Effector CD8-positive, alpha-beta T cell (primary cell): ENCODE data around the gene KRTAP12-3.
"Not testable (repeated sequence)": the region's sequence is repeated elsewhere in the genome, so short reads cannot be mapped to it uniquely, and the experiment has no call there.

ENCODE experiments used
- DNase-seq: peaks from one replicate; lab custom pipeline; 2025; lab: John Stamatoyannopoulos, UW

Gene KRTAP12-3

DNA sequence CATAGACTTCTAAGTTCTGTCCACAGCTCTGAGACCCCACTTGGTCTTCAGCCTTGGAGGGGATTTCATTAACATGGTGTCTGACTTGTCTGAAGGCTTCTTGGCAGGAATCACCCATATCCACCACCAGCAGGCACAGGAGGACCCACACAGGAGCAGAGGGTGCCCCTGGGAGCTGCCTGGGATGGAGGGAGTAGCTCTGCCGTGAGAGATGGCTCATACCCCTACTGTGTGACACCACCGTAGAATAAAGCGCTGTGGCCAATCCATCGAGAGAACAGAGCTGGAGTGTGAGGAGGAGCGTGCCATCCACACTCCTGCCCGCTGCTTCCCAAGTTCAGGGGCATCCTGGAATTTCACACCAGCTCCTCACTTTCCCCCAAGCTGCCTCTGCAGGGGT, 27.3 kb downstream of the KRTAP12-3 start:
- not testable (repeated sequence) for DNase-seq

DNA sequence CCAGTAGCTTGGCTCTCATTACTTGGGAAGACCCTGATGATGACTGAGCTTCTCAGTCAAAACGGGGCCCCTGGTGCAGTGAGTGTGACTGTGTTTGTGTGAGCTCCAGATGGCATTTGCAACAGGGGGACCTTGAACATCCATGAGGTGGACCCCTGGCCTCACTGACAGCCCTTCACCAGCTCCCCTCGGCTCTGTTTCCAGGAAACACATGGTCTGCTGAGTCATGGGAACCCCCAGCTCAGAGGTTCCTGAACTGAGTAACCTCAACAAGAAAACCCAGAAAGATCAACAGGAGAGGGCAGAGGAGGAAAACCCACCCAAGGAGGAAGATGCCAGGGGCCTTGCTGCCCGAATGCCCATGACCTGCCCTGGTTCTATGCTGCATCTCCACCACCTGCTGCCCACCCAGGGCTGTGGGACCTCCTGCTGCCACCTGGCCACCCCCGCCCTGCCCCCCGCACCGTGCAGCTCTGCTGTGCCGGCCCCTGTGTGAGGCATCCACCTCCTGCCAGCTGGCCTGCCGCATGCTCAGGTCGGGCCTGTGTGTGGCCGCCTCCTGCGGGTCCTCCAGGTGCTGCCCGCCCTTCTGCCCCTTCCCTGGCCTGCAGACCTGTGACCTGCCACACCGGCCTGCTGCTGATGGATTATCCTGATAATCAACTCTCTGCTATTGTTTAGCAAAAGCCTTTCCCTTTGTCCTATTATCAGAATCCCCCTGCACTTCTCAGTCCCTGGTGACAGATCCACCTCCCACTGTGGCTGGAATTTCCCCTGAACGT, 28.5 kb downstream of the KRTAP12-3 start:
- no peak for DNase-seq

DNA sequence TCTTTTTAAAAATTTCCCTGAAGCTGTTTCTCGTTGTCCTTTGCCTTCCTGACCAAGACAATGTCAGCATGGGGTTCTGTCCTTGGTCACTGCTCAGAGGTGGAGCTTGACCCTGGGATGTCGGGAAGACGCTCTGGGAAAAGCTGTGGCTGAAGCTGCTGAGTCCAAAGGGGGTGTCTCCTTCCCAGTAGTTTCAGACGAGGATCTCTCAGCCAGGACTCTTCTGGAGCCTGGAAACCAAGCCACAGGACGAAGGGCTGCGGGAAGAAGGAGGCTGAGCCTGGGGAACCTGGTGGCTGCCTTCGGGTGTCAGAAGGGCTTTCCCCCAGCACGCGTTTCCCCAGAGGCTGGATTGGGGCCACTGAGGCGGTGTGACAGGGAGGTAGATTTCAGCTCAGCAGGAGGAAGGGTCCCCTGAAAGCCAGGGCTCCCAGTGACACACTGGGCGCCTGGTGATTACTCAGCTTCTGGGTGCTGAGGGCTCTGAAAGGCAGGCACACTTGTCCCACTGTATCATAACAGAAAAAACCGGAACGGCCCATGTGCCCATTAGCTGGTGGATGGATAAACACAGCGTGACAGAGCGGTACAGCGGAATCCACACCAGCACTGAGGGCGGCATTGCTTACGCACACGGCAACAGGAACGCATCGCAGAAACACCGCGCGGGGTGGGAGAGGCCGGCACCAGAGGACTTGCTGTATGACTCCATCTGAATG, 29.3 kb downstream of the KRTAP12-3 start:
- DNase-seq: no peak

DNA sequence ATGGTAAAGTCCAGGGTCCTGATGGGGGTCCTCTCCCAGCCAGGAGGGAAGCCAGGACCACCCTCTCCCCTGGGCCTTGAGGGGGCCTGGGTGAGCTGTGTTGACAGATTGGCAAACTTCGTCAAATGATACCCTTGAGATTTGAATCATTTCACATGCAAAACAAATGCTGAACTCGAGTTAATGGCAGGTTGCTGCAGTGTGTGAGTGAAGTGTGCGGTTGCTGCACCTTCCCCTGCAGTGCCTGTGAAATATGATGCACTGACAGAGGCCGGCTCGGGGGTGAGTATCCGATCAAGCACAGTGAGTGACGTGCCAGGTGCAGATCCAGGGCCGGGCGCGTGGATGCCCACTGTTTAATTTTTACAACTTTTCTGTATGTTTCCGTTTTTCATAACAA, 29.9 kb downstream of the KRTAP12-3 start:
- no peak for DNase-seq

DNA sequence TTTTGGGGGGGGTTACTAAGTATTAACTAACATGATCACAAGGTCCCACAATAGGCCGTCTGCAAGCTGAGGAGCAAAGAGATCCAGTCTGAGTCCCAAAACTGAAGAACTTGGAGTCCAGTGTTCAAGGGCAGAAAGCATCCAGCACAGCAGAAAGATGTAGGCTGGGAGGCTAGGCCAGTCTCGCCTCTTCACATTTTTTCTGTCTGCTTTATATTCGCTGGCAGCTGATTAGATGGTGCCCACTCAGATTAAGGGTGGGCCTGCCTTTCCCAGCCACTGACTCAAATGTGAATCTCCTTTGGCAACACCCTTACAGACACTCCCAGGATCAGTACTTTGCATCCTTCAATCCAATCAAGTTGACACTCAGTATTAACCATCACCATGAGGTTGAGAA, 32.0 kb downstream of the KRTAP12-3 start:
- not testable (repeated sequence) for DNase-seq

DNA sequence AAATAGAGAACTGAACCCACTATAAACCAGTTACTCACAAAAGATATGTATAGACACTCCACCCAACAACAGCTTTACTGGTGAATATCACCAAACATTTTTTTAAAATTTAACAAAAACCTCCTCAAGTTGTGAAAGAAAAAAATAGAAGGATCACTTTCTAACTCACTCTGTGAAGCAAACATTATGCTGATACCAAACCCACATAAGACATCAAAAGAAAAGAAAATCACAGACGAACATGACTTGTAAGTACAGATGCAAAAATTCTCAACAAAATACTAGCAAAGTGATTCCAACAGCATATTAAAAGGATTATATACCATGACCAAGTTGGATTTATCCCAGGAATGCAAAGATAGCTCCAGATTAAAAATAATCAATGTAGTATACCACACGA, 34.0 kb downstream of the KRTAP12-3 start:
- DNase-seq: no peak

DNA sequence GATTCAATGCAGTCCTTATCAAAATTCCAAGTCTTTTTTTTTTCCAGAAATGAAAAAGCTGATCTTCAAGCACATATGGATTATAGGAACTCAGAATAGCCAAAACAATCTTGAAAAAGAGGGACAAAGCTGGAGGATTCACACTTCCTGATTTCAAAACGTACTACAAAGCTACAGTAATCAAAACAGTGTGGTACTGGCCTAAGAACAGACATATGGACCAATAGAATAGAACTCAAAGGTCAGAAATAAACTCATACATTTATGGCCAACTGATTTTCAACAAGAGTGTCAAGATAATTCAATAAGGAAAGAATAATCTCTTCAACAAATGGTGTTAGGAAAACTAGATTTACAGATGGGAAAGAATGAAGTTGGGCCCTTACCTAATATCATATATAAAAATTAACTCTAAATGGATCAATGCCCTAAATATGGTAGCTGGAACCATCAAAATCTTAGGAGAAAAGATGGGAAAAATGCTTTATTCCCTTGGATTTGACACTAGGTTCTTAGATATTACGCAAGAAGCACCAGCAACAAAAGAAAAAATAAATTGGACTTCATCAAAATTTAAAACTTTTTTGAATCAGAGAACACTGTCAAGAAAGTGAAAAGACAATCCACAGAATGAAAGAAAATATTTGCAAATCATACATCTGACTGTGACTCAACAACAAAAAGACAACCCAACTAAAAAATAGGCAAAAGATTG, 35.2 kb downstream of the KRTAP12-3 start:
- DNase-seq: no peak

DNA sequence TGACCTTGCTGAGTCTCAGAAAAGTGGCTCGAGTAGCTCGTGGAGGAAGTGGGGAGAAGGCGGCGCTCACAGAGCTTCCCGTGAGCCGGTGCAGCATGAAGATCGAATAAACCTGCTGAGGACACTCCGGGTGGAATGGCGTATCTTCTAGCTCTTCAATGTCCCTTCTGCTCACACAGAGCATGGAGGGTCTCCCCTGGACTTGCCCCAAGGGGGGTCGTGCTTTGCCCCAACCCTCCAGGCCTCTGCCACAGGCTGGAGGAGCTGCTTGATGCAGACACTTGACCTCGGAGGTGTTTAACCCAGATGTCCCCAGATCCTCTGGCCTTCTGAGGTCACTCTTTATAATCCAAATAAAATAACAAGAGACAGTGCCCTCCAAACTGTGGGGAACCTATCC, 37.0 kb downstream of the KRTAP12-3 start:
- DNase-seq: no peak

DNA sequence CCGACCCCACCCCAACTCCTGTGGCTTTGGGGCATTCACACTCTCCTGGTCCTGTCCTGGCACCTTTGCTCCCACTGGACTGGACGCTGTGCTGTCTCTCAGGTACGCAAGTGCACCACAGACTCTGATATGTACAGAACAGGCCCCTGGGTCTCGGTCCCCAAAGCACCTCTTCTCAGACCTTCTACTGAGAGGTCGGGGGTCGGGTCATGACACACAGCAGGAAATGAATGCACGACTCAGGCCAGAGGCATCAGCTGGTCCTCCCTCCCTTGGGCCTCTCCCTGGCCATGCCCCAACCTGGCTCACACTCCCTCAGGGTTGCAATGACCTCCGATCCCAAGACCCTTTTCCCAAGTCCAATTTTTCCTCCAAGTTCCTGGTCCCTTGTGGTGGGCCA, 37.5 kb downstream of the KRTAP12-3 start:
- DNase-seq: no peak

DNA sequence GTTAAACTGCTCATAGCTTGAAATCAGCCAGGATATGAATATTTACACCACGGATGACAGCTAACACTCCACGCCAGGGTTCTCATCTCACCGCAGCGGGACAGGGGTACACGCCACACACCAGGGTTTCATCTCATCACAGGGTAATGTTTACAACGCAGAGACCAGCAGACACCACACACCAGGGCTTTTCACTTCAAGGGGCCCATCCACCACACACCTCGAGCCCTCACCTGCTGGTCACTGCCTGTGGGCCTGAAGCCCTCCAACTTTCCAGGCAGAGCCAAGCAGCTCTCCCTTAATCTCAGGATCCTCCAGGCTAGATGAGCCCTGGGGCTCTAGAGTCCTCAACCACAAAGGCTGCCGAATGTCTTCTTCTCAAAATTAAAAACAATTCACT, 37.9 kb downstream of the KRTAP12-3 start:
- DNase-seq: no peak

DNA sequence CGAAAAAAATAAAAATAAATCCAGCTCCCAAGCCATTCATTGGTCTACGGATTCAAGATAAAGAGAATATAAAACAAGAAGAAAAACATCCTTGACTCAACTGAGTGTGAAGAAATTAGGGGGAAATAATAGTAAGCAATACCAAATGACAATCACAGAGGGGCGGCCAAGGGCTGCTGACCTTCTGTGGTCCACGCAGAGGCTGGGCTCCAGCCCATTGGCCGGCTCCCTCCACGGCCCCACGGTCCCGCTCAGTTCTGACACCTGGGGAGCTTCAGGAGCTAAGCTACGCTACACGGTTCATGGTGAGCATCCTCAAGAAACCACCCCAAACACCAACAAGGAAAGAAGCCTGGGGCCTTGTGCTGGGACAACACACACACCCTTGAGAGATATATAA, 38.8 kb downstream of the KRTAP12-3 start:
- no peak for DNase-seq

DNA sequence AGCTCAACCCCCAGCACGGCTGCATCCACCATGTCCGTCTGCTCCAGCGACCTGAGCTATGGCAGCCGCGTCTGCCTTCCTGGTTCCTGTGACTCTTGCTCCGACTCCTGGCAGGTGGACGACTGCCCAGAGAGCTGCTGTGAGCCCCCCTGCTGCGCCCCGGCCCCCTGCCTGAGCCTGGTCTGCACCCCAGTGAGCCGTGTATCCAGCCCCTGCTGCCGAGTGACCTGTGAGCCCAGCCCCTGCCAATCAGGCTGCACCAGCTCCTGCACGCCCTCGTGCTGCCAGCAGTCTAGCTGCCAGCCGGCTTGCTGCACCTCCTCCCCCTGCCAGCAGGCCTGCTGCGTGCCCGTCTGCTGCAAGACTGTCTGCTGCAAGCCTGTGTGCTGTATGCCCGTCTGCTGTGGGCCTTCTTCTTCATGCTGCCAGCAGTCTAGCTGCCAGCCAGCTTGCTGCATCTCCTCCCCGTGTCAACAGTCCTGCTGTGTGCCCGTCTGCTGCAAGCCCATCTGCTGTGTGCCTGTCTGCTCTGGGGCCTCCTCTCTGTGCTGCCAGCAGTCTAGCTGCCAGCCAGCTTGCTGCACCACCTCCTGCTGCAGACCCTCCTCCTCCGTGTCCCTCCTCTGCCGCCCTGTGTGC, 39.6 kb downstream of the KRTAP12-3 start, which contains the start of gene KRTAP10-12:
TSS of gene KRTAP10-12 (plus strand) at position 1 of the 639 bp plus-strand sequence. CDS start at position 31, 30 bp downstream.
- DNase-seq: not testable (repeated sequence)

DNA sequence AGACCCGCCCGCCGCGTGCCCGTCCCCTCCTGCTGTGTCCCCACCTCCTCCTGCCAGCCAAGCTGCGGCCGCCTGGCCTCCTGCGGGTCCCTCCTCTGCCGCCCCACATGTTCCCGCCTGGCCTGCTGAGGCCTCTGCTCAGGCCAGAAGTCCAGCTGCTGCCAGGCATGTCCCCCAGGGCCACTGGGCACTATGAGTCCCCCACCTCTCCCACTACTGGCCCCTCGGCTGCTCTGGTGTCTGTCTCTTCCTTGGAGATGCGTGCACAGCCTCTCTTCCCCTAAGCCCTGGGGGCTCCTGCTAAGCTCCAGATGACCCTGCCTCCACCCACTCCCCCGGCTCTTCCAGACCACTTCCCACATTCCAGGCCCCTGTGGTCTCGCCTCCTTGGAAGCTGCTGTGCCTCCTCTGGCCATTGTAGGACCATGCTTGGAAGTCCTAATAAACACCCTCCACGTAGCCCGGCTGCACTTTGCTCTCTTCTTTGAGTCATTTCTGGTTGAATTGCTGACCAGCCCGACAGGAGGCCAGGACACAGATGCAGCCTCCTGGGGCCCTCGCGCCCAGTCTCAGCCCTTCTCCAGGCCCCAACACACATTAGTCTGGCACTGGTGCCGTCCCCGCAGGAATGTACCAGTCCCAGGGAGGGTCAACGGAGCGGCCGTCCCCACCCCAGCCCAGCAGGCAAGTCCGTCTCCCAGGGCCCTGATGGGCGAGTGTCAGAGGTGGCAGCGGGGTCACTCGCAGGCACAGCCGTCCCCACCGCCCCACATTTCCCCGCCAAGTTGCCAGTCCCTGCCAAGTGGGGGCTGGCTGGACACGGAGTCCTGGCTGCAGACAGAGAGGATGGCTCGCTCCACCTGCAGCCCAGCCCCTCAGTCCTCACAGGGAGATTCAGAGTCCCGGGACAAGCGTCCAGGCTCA, 40.3 kb downstream of the KRTAP12-3 start:
- no peak for DNase-seq

DNA sequence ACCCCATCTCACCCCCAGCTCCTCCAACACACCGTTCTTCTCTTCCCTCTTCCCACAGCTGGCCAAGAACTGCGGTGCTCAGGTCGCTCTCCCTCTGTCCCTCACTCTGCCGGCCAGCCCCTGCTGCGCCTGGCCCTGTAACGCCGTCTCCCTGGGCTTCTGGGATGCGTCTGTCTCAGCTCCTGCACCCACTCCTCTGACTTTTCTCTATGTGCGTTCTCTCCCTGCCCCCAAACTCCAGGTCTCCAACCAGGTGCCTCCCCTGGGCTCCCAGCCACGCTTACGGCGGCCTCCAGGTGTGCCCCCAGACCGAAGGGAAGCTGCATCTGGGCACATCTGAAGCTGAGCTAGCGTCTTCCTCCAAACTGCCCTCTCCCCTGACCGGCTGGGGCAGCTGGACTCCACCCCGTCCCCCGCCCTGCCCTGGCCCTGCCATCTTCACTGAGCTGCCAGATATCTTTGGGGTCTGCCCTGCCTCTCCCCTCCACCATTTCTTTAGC, 41.8 kb downstream of the KRTAP12-3 start:
- DNase-seq: no peak

DNA sequence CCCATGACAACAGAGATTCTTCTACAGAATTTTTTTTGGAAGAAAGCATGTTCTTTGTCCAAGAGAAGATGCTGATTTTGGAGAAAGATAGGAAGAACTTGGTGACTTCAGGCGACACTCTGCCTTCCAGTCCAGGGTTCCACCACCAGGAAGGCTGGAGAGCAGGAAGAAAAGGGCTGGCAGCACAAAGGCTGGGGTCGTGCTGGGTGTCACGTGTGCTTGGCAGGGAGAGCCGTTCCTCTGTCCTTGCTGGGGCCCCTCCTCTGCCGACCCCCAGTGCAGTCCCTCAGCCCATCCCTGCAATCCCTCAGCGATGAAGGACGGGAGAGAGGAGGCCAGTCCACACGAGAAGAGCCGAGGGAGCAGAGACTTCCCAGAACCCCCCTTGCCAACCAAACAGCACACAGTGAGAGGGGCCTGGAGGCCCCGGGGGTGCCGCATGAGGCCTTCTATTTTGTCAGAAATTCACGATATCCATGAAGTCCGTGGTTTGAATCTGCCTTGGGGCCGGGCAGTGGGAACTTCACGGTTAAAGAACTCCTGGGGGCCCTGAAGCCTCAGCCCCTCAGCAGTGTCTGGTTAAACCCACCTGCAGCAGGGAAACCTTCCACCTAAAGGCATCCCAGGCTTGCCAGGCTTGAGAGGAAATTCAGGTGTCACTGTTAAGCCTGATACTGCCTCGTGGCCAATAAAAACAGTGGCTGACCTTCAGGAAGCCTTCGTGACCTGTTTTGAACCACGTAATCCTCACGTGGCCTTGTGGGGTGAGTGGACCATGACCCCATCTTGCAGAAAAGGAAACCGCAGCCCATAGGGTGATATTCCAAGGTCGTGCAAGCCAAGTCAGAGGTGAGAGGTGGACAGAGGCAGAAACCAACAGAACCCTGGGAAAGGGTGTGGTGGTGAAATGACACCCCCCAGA, 42.6 kb downstream of the KRTAP12-3 start:
- no peak for DNase-seq

DNA sequence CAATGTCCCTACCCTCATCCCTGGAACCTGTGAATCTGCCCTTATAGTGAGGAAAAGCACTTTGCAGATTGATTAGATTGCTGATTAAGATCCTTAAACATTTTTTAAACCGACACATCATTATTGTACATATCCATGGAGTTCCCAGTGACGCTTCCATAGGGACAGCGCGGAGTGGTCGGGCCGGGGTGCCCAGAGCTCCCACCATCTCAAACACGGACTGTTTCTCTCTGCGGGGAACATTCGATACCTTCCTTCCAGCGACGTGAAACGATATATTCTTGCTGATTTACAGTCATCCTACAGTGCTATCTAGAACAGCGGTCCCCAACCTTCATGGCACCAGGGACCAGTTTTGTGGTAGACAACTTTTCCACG, 43.3 kb downstream of the KRTAP12-3 start:
- DNase-seq: no peak

DNA sequence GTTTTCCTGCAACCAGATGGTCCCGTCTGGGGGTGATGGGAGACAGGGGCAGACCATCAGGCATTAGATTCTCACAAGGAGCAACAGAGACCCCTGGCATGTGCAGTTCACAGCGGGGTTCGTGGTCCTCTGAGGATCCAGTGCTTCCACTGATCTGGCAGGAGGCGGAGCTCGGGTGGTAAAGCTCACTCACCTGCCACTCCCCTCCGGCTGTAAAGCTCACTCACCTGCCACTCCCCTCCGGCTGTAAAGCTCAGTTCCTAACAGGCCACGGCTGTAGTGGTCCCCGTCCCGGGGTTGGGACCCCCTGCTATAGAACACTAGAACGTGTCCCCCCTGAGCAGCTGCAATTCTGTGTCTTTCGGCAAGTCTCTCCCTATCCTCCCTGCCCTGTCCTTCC, 43.8 kb downstream of the KRTAP12-3 start:
- DNase-seq: no peak

DNA sequence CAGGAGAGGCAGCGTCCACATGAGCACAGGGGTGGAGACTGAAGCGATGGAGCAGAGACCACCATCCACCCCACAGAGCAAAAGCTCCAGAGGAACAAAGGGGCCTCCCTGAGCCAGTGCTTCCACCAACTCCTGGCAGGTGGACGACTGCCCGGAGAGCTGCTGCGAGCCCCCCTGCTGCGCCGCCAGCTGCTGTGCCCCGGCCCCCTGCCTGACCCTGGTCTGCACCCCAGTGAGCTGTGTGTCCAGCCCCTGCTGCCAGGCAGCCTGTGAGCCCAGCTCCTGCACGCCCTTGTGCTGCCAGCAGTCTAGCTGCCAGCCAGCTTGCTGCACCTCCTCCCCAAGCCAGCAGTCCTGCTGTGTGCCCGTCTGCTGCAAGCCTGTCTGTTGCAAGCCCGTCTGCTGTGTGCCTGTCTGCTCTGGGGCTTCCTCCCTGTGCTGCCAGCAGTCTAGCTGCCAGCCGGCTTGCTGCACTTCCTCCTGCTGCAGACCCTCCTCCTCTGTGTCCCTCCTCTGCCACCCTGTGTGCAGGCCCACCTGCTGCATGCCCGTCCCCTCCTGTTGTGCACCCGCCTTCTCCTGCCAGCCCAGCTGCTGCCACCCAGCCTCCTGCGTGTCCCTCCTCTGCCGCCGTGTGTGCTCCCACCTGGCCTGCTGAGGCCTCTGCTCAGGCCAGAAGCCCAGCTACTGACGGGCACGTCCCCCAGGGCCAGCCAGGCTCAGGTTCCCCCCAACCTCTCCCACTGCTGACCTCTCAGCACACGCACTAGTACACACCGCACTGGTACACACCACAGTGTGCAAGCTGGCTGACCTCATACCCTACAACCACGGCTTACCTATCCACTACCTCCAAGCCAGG, 44.6 kb downstream of the KRTAP12-3 start:
- DNase-seq: no peak
